ENCODE results near the gene PEAK1.
"Not testable (repeated sequence)": the region's sequence is repeated elsewhere in the genome, so short reads cannot be mapped to it uniquely, and the experiment has no call there.

Gene PEAK1

GRCh38 chr15:77309392-77309791, 110.5 kb downstream of the PEAK1 start:
- no peak for DNase-seq (ENCODE audit: low read depth, low spot score)

- no peak for DNase-seq (ENCODE audit: low read depth, low spot score)
These were observed 114.0 kb downstream of the PEAK1 start for GRCh38 chr15:77305953-77306352.

GRCh38 chr15:77296773-77297337, 123.0 kb downstream of the PEAK1 start:
- DNase-seq (ENCODE audit: low read depth, low spot score): no peak

- no peak for DNase-seq (ENCODE audit: low read depth, low spot score)
These were observed 124.5 kb downstream of the PEAK1 start for GRCh38 chr15:77295446-77295845.

- DNase-seq (ENCODE audit: low read depth, low spot score): no peak
These were observed 126.8 kb downstream of the PEAK1 start for GRCh38 chr15:77292969-77293558.

GRCh38 chr15:77291107-77291506, 128.8 kb downstream of the PEAK1 start:
- DNase-seq (ENCODE audit: low read depth, low spot score): no peak

GRCh38 chr15:77287385-77287784, 132.5 kb downstream of the PEAK1 start:
- no peak for DNase-seq (ENCODE audit: low read depth, low spot score)

GRCh38 chr15:77285057-77285997, 134.6 kb downstream of the PEAK1 start:
- no peak for DNase-seq (ENCODE audit: low read depth, low spot score)

- DNase-seq (ENCODE audit: low read depth, low spot score): no peak
These were observed 137.6 kb downstream of the PEAK1 start for GRCh38 chr15:77282333-77282732.

GRCh38 chr15:77276943-77277342, 143.0 kb downstream of the PEAK1 start:
- no peak for DNase-seq (ENCODE audit: low read depth, low spot score)

- DNase-seq (ENCODE audit: low read depth, low spot score): no peak
These were observed 143.8 kb downstream of the PEAK1 start for GRCh38 chr15:77276096-77276495.

GRCh38 chr15:77273136-77273535, 146.8 kb downstream of the PEAK1 start:
- DNase-seq (ENCODE audit: low read depth, low spot score): not testable (repeated sequence)

- no peak for DNase-seq (ENCODE audit: low read depth, low spot score)
These were observed 153.1 kb downstream of the PEAK1 start for GRCh38 chr15:77266708-77267386.

GRCh38 chr15:77255385-77255784, 164.5 kb downstream of the PEAK1 start:
- DNase-seq (ENCODE audit: low read depth, low spot score): no peak

GRCh38 chr15:77251662-77252061, 168.2 kb downstream of the PEAK1 start:
- DNase-seq (ENCODE audit: low read depth, low spot score): no peak

GRCh38 chr15:77247116-77247515, 172.8 kb downstream of the PEAK1 start:
- DNase-seq (ENCODE audit: low read depth, low spot score): no peak

- DNase-seq (ENCODE audit: low read depth, low spot score): no peak
These were observed 176.0 kb downstream of the PEAK1 start for GRCh38 chr15:77243716-77244401.

GRCh38 chr15:77243135-77243534, 176.8 kb downstream of the PEAK1 start:
- DNase-seq (ENCODE audit: low read depth, low spot score): no peak

- no peak for DNase-seq (ENCODE audit: low read depth, low spot score)
These were observed 179.9 kb downstream of the PEAK1 start for GRCh38 chr15:77239882-77240608.

- no peak for DNase-seq (ENCODE audit: low read depth, low spot score)
These were observed 184.3 kb downstream of the PEAK1 start for GRCh38 chr15:77235566-77235965.

- no peak for DNase-seq (ENCODE audit: low read depth, low spot score)
These were observed 191.1 kb downstream of the PEAK1 start for GRCh38 chr15:77228828-77229227.

Measured in activated CD4-positive, CD25-positive, alpha-beta regulatory T cell treated with anti-CD3 and anti-CD28 coated beads, Interleukin-2, amount 50 U/mL, for 16 hours (primary cell).